ENCODE measurements around the gene PRTN3. TPM values are rescaled to one million over a fixed set of nuclear protein-coding genes. Genes with fewer than 3 reads are reported as not detected.
A peak's percentile ranks its signal among the peaks of the same experiment; 100 is the strongest.
"Not testable (repeated sequence)": the region's sequence is repeated elsewhere in the genome, so short reads cannot be mapped to it uniquely, and the experiment has no call there.

The PRTN3 gene
- total RNA-seq, 1 experiment from 2014 or later, result not detected

DNA sequence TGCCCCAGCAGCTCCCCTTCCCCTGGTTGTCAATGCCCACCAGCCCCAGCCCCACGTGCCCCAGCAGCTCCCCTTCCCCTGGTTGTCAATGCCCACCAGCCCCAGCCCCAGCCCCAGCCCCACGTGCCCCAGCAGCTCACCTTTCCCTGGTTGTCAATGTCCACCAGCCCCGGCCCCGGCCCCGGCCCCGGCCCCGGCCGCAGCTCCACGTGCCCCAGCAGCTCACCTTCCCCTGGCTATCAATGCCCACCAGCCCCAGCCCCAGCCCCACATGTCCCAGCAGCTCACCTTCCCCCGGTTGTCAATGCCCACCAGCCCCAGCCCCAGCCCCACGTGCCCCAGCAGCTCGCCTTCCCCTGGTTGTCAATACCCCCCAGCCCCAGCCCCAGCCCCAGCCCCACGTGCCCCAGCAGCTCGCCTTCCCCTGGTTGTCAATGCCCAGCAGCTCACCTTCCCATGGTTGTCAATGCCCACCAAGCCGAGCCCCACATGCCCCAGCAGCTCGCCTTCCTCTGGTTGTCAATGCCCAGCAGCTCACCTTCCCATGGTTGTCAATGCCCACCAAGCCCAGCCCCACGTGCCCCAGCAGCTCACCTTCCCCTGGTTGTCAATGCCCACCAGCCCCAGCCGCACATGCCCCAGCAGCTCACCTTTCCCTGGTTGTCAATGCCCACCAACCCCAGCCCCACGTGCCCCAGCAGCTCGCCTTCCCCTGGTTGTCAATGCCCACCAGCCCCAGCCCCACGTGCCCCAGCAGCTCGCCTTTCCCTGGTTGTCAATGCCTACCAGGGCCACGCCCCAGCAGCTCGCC lies 38.2 kb downstream of the PRTN3 start:
- not testable (repeated sequence) for DNase-seq (ENCODE audit: low read depth)

DNA sequence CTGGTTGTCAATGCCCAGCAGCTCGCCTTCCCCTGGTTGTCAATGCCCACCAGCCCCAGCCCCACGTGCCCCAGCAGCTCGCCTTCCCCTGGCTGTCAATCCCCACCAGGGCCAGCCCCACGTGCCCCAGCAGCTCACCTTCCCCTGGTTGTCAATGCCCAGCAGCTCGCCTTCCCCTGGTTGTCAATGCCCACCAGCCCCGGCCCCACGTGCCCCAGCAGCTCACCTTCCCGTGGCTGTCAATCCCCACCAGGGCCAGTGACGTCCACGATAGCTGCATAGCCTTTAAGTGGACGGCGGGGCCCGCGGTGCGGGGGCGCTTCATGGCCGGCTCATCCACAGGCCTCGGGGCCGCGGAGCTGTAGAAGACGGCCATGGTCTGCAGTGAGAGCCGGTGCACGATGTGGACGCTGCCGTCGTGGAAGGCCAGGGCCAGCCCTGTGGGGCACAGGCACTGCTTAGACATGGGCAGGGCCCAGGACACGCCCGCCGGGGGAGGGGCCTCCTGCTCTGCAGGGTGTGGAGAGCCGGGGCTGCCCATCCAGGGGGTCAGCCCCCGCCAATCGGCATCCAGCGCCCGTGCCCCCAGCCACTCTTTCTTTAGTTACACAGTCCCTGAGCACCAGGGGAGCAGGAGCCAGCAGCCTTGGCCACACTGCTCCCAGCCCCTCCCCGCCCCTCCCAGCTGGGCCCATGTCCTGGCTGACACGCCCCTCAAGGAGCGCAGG lies 39.1 kb downstream of the PRTN3 start:
- DNase-seq (ENCODE audit: low read depth), result no peak

DNA sequence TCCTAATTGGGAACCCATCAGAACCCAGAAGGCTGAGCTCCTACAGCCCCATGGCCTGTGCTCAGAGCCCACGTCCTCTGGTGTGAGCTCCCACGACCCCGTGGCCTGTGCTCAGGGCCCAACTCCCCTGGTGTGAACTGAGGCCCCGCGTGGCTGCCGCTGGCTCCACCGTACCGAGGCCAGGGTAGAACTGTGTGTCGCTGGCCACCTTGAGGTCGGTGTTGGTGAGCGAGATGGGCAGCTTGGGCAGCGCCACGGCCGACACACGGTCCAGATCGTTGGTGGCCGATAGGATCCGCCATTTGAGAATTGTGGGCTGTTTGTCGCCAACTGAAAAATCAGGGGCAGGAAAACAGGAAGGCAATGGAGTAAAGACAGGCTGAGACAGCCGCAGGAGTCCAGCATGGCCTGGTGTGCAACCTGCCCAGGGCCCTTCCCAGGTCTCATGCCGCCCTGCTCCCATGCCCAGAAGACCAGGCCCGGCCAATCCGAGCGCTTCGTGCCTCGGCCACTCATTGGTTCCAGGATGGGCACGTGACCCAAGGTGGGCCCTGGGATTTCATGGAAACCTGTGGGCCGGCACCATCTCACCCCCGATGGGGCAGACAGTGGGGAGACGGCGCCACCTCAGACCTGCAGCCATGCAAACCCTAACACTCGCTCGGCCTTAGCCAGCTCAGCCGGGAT lies 40.7 kb downstream of the PRTN3 start:
- DNase-seq (ENCODE audit: low read depth), result no peak

DNA sequence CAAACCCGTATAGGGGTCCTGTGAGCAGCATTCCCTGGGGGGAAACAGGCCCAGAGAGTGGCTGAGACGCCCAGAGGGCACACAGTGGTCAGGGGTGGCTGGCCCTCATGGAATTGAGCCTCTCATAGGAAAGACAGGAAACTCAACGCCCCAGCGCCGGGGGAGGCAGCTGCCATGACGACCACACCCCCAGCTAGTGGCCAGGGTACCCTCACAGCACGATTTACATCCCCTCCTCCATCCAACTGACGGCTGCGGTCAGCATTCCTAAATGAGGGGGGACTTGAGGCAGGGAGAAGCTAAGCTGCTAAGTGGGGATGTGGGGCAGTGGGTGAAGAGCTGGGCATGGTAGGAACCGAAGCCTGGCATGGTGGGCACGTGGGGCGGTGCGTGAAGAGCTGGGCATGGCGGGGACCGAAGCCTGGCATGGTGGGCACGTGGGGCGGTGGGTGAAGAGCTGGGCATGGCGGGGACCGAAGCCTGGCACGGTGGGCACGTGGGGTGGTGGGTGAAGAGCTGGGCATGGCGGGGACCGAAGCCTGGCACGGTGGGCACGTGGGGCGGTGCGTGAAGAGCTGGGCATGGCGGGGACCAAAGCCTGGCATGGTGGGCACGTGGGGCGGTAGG lies 42.2 kb downstream of the PRTN3 start:
- no peak for DNase-seq (ENCODE audit: low read depth)

DNA sequence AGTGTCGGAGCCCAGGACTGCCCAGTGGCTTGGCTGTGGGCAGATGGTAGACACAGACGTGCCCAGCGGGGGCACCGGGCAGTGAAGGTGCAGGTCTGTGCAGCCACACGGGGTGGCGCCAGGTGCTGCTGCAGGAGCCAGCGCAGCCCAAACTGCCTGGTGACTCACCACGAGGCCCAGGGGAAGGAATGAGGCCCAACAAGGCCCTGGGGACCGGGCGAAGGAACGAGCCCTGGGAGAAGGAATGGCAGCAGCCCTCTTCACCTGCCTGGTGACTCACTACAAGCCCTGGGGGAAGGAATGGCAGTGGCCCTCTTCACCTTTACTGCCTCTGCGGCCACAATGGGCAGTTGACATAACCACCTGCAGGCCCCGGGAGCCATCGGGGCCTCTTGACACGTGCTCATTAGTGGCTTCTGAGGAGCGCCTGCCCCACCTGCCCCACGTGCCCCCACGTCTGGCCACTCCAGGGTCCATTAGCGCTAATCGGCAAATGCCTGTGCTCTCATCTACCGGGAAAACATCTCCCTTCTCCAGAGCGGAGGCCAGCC lies 42.9 kb downstream of the PRTN3 start:
- no peak for DNase-seq (ENCODE audit: low read depth)

DNA sequence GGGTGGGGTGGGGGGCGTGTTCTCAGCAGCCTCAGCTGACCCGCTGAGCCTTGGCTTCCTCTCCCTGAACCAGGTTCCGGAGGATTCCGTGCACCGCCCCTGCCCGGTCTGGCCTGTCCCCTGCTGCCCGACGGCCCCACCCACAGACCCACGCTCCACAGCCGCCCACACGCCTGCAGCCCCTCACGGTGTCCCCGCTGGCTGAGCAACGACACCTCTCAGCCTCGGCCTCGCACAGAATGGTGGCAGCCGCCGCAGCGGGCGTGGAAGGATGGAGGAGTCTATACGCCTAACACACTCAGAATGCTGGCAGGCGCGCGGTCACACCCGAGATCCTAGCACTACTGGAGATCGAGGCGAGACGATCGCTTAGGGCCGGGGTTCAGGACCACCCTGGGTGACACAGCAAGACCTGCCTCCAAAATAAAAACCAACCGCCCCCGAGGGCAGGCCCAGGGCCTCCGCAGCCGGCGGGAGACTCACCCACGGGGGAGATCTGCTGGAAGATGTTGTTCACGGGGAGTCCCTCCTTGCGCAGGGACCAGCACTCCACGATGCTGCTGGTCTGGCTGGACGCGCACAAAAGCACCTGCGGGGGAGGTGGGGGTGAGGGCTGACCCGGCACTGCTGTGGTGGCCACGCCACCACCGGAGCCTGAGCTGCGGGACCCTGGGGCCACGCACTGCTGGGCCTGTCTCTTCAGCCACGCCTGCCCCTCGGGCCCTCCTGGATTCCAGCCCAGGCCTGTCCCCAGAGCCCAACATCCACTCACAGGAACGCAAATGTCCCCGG lies 43.8 kb downstream of the PRTN3 start:
- DNase-seq (ENCODE audit: low read depth), result no peak

DNA sequence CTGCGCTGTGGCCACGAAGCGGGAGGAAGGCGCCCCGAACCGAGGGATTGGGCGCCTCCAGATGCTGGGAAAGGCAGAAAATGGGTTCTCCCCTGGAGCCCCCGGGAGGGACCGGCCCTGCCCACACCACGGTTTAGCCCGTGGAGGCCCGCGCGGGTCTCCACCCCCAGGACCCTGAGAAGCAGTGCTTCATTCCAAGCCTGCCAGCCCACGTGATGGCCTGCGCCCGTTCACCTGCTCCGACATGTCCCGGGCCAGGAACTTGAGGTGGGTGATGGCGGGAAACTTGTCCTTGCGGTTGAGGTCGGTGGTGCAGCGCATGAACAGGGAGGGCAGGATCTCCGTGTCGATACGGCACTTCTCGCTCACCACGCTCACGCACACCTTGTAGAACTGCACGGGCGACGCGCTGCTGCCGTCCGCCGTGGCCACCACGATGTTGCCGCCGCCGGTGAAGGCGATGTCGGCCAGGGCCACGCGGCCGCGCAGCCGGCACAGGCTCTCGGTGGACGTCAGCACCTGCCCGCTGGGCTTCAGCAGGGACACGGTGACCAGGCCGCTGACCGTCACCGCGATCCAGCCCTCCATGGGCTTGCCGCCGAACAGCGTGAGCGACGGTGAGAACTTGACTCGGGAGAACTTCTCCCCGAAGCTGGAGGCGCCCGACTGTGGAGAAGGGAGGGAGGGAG lies 44.9 kb downstream of the PRTN3 start:
- DNase-seq (ENCODE audit: low read depth), result no peak

DNA sequence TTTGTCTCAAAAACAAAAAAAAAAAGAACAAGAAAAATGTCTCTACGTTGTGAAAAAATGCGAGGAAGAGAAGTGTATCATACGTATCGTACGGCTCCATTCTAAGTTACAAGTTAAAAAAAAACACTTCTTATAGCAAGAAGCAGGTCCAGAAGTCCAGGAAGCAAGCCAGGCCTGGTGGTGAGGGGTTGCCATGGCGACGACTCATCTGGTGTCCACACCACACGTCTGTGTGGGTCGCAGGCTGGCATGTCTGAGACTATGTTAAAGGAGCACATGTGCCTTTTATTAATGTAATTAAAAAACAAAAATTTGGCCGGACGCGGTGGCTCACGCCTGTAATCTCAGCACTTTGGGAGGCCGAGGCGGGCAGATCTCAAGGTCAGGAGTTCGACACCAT lies 46.3 kb downstream of the PRTN3 start:
- peak; percentile 54 for DNase-seq (ENCODE audit: low read depth)

DNA sequence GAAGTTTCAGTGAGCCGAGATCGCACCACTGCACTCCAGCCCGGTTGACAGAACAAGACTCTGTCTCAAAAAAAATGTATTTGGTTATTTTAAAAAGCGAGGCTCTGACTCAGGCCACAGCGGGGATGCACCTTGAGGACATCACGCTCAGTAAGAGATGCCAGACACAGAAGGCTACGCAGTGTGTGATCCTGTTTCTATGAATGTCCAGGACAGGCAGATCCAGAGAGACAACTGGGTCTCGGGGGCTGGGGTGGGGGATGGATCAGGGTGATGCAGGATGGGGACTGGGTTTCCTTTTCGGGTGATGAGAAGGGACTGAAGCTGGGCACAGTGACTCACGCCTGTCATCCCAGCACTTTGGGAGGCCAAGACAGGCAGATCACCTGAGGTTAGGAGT lies 46.8 kb downstream of the PRTN3 start:
- DNase-seq (ENCODE audit: low read depth), result no peak

DNA sequence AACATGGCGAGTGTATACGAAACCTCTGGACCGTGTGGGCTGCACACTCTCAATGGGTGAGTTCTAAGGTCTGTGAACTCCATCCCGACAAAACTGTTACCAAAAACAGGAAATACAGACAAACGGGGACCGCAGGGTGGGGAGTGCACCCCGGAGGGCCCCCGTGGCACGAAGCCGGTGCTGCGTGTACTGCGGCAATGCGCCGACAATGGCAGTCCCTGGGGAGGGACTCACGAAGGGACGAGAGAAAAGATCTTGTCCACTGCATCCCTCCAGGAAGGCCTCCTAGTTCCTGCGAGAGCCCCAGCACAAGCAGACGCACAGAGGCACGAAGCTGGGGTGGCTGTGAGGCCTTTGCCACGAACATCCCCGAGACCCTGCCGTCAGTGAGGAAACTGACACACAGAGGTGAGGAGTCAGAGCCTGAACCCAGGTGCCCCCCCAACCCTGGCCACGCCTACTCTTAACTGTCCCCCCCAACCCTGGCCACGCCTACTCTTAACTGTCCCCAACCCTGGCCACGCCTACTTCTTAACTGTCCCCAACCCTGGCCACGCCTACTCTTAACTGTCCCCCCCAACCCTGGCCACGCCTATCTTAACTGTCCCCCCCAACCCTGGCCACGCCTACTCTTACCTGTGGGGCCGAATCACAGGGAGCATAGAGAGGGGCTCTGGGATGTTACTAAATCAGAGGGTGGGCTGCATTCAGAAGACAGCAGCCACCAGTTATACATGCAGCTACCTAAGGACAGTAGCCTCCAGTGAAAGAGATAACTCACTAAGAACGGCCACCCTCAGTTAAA lies 48.0 kb downstream of the PRTN3 start:
- DNase-seq (ENCODE audit: low read depth), result no peak

DNA sequence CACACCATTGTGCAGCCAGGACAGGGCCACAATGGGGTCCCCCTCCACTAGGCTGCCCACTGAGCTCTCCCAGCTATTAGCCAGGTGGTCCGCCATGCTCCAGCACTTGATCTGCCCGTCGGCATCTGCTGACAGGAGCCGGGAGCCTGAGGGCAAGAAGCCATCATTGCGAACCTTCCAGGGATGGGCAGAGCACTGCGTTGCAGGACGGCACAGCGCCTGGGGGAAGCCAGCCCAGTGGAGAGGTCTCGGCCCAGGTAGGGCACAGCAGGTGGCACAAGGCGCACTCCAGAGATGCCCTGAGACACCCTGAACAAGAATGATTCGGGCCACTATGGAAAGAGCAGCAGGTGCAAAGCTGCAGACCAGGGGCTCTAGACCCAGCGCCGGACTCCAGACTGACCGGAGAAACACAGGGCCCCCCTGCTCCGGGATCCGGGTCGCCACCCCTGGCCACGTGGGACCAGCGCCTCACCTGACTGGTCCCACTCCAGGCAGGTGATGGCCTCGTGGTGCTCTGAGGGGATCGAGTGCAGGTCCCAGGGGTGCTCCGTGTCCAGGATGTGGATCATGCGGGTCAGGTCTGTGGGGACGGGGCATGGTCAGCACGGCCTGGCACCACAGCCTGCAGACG lies 49.0 kb downstream of the PRTN3 start:
- no peak for DNase-seq (ENCODE audit: low read depth)

DNA sequence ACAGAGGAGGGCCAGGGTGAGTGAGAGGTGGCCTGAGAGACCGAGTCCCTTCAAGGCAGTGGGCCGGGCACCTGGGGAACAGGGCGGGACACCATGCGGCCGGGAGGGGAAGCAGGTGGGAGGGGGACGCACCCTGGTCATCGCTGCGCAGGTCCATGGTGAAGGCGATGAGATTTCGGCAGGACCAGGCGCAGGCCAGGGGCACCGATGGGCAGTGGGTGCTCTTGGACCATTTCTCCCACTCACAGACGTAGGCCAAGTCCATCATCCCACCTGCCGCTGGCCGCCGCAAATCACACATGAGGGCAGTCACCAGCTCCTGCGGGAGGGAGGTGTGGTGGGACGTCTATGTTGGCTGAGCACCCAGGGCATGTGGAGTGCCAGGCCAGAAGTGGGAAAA lies 50.0 kb downstream of the PRTN3 start:
- no peak for DNase-seq (ENCODE audit: low read depth)

DNA sequence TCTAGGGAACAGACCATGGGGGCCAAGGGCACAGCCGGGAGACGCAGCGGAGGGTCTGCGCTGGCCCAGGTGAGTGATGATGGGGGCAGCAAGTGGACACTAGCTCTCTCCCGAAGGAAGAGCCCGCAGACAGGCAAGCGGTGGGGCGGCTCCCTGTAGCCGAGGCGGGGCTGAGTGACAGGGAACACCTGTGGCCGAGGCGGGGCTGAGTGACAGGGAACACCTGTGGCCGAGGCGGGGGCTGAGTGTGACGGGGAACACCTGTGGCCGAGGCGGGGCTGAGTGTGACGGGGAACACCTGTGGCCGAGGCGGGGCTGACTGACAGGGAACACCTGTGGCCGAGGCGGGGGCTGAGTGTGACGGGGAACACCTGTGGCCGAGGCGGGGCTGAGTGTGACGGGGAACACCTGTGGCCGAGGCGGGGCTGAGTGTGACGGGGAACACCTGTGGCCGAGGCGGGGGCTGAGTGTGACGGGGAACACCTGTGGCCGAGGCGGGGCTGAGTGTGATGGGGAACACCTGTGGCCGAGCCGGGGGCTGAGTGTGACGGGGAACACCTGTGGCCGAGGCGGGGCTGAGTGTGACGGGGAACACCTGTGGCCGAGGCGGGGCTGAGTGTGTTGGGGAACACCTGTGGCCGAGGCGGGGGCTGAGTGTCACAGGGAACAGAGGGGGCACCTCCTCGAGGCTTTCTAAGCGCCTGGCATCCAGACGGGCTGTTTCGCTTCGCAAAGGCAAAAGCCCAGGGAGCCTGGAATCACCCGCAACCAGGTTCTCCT lies 50.8 kb downstream of the PRTN3 start:
- not testable (repeated sequence) for DNase-seq (ENCODE audit: low read depth)

DNA sequence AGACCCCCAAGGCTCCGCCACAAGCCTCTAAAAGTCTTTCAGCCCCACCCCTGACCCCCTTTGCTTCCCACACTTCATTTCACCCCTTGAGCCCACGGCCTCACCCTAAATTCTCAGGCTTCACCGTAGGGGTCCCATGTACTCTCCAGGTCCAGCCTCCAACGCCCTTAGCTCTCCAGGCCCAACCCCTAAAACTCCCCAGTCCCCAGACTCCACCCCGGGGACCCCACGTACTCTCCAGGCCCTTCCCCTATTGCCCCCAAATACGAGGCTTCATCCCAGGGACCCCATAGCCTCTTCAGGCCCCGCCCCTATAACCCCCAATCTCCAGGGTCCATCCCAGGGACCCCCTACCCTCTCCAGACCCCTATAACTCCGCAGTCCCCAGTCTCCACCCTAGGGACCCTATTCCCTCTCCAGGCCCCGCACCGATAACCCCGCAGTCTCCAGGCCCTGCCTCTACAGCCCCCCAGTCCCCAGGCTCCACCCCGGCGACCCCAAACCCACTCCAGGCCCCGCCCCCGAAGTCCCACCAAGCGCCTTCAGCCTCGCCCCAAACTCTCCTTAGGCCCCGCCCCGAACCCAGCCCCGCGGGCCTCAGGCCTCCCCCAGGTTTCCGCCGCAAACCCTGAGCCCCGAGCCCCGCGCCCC lies 51.6 kb downstream of the PRTN3 start:
- DNase-seq (ENCODE audit: low read depth), result no peak

DNA sequence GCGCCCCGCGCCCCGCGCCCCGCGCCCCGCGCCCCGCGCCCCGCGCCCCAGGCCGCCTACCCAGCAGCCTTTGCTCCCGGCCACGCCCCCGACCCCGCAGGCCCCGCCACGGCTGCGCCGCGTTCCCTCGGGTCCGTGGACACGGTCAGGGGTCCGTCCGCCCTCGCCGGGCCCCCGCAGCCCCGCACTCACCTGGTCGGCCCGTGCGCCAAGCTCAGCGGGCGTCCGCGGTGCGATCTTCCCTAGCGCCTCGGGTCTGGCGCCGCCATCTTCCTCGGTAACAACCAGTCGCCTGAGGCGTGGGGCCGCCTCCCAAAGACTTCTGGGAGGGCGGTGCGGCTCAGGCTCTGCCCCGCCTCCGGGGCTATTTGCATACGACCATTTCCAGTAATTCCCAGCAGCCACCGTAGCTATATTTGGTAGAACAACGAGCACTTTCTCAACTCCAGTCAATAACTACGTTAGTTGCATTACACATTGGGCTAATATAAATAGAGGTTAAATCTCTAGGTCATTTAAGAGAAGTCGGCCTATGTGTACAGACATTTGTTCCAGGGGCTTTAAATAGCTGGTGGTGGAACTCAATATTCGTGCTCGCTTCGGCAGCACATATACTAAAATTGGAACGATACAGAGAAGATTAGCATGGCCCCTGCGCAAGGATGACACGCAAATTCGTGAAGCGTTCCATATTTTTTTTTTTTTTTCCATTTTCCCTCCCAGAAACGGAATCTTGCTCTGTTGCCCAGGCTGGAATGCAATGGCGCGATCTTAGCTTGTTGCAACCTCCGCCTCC lies 52.3 kb downstream of the PRTN3 start, which contains the start of the genes MED16 and RNU6-9:
Gene MED16 (minus strand): TSS at position 294 of the 796 bp plus-strand sequence. CDS start 2,056 bp downstream, outside the sequence.
Gene RNU6-9 (plus strand): TSS at position 591 of the 796 bp plus-strand sequence.
- DNase-seq (ENCODE audit: low read depth), result peak; percentile 87

DNA sequence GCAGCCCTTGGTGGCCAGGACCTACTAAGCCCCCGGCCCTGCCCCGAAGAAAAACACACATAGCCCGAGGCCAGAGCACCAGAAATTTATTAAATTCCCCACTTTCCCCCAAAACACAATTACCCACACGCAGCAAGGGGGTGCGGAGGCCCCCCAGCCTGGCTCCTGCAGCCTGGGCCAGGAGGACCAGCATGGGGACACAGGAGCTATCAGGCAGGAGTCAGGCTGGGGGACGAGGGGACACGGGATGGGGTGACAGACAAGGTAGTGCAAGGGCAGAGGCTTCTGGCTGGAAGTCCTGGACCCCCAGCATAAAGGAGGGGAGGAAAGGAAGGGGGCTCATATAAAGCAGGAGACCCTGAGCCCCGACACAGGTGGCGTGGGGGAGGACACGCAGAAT lies 55.6 kb downstream of the PRTN3 start:
- no peak for DNase-seq (ENCODE audit: low read depth)

All from HT1080 (cell line).